Mesenchymal stem cell (in vitro differentiated cells and primary cell): Measurements from ENCODE around the gene ANKDD1B.
A peak's percentile ranks its signal among the peaks of the same experiment; 100 is the strongest.

Experiments
- DNase-seq: peaks from one replicate; pipeline ENCODE4 v3.0.0-alpha.2; 2013
- H2AFZ ChIP-seq: one replicate; pipeline ENCODE4 v1.6.1; 2013; ENCODE audit warnings: low read depth, mild to moderate bottlenecking, control low read depth, inconsistent platforms, low read length, moderate library complexity
- H2AK5ac ChIP-seq: 2 replicates; pipeline ENCODE4 v1.6.1; 2013; ENCODE audit warnings: low read length, moderate library complexity, mild to moderate bottlenecking, inconsistent platforms; ENCODE audit not compliant: severe bottlenecking
- H2BK120ac ChIP-seq: one replicate; pipeline ENCODE4 v1.6.1; 2013; ENCODE audit warnings: low read depth, mild to moderate bottlenecking, inconsistent platforms, low read length, moderate library complexity
- H2BK12ac ChIP-seq, 2 experiments: one replicate each; pipeline ENCODE4 v1.6.1; 2013; ENCODE audit warnings: inconsistent platforms in 2 of 2, low read length in 2 of 2, mild to moderate bottlenecking in 2 of 2, moderate library complexity in 2 of 2, control low read depth in 1 of 2
- H2BK15ac ChIP-seq: one replicate; pipeline ENCODE4 v1.6.1; 2013; ENCODE audit warnings: mild to moderate bottlenecking, low read depth, inconsistent platforms; ENCODE audit not compliant: poor library complexity, severe bottlenecking
- H2BK5ac ChIP-seq: 2 replicates; pipeline ENCODE4 v1.6.1; 2013; ENCODE audit warnings: low read depth, mild to moderate bottlenecking, low read length, control low read depth, inconsistent platforms; ENCODE audit not compliant: poor library complexity, severe bottlenecking
- H3K14ac ChIP-seq, 2 experiments: one replicate each; pipeline ENCODE4 v1.6.1; 2013; ENCODE audit warnings: inconsistent platforms in 2 of 2, low read length in 2 of 2, control low read depth in 1 of 2, mild to moderate bottlenecking in 1 of 2, moderate library complexity in 1 of 2
- H3K18ac ChIP-seq, 2 experiments: one replicate each; pipeline ENCODE4 v1.6.1; 2013; ENCODE audit warnings: inconsistent platforms in 2 of 2, low read length in 2 of 2, control low read depth in 1 of 2, low read depth in 1 of 2, mild to moderate bottlenecking in 1 of 2
- H3K23ac ChIP-seq, 2 experiments: one replicate each; pipeline ENCODE4 v1.6.1; 2013; ENCODE audit warnings: inconsistent platforms in 2 of 2, low read length in 2 of 2, mild to moderate bottlenecking in 2 of 2, moderate library complexity in 2 of 2, control low read depth in 1 of 2
- H3K27ac ChIP-seq: 2 replicates; pipeline ENCODE4 v1.5.1; 2013; ENCODE audit warnings: mild to moderate bottlenecking, moderate library complexity, low read length, control low read depth, inconsistent platforms; ENCODE audit not compliant: poor library complexity, severe bottlenecking
- H3K27me3 ChIP-seq, 2 experiments: 2 replicates each; pipeline versions ENCODE4 v1.6.1 to v1.7.0; 2013; ENCODE audit warnings: low read length in 2 of 2, mild to moderate bottlenecking in 2 of 2, moderate library complexity in 2 of 2, control low read depth in 1 of 2, inconsistent platforms in 1 of 2; ENCODE audit not compliant: control insufficient read depth in 1 of 2, insufficient read depth in 1 of 2
- H3K36me3 ChIP-seq, 2 experiments: 2 replicates each; pipeline versions ENCODE4 v1.6.1 to v1.7.0; 2013; ENCODE audit warnings: low read length in 2 of 2, control low read depth in 1 of 2, inconsistent platforms in 1 of 2, low read depth in 1 of 2, mild to moderate bottlenecking in 1 of 2; ENCODE audit not compliant: insufficient read depth in 2 of 2, control insufficient read depth in 1 of 2
- H3K4ac ChIP-seq, 2 experiments: one replicate each; pipeline ENCODE4 v1.6.1; 2013; ENCODE audit warnings: inconsistent platforms in 2 of 2, low read length in 2 of 2, mild to moderate bottlenecking in 2 of 2, moderate library complexity in 2 of 2, control low read depth in 1 of 2, low read depth in 1 of 2
- H3K4me1 ChIP-seq: 2 replicates; pipeline ENCODE4 v1.6.1; 2013; ENCODE audit warnings: low read depth, low read length, control low read depth; ENCODE audit not compliant: control insufficient read depth, insufficient read depth
- H3K4me2 ChIP-seq: 2 replicates; pipeline ENCODE4 v1.6.1; 2013; ENCODE audit warnings: low read length, mild to moderate bottlenecking, inconsistent platforms; ENCODE audit not compliant: poor library complexity, severe bottlenecking
- H3K4me3 ChIP-seq, 2 experiments: 2 replicates each; pipeline versions ENCODE4 v1.5.1 to v1.7.0; 2013; ENCODE audit warnings: low read length in 2 of 2, mild to moderate bottlenecking in 2 of 2, control low read depth in 1 of 2, low read depth in 1 of 2; ENCODE audit not compliant: insufficient read depth in 1 of 2
- H3K79me1 ChIP-seq: replicated peaks from 2 replicates; pipeline ENCODE4 v1.6.1; 2013; ENCODE audit warnings: mild to moderate bottlenecking, control low read depth, low read length, inconsistent platforms; ENCODE audit not compliant: poor library complexity, severe bottlenecking
- H3K9ac ChIP-seq: 2 replicates; pipeline ENCODE4 v1.7.0; 2013; ENCODE audit warnings: mild to moderate bottlenecking, low read length, moderate library complexity
- H3K9me3 ChIP-seq: 2 replicates; pipeline ENCODE4 v1.7.0; 2013; ENCODE audit warnings: mild to moderate bottlenecking, low read length; ENCODE audit not compliant: control insufficient read depth
- H4K8ac ChIP-seq: one replicate; pipeline ENCODE4 v1.6.1; 2013; ENCODE audit warnings: inconsistent platforms, mild to moderate bottlenecking, low read length, moderate library complexity
- H4K91ac ChIP-seq: one replicate; pipeline ENCODE4 v1.6.1; 2013; ENCODE audit warnings: mild to moderate bottlenecking, low read length, inconsistent platforms
- WGBS: methylation state at CpG from one replicate; pipeline ENCODE4 v1.1.7; 2013; ENCODE audit warnings: mixed read lengths; 5-methylcytosine and 5-hydroxymethylcytosine counted together

ANKDD1B gene

GRCh38 chr5:75612226-75612569 is 945 bp downstream of the ANKDD1B start:
- Histone ChIP-seq H3K9ac (peak overlapping the region; percentile 84), H3K14ac (no peak overlapping the region), H4K91ac (no peak overlapping the region), H3K27ac (no peak overlapping the region), H2BK15ac (no peak overlapping the region), H2AFZ (no peak overlapping the region), H3K18ac (peak overlapping the region in 1 of 2 experiments; percentile 86), H4K8ac (no peak overlapping the region), H3K4me3 (peak overlapping the region in 1 of 2 experiments; percentile 83), H3K9me3 (no peaks in the 10 kb centered on the region), H3K27me3 (no peaks in the 10 kb centered on the region), H3K36me3 (no peaks in the 10 kb centered on the region), H3K4me1 (peaks cover 5% of the 10 kb centered on the region), H3K4ac (no peak overlapping the region), H2AK5ac (no peak overlapping the region), H3K23ac (no peak overlapping the region), H3K79me1 (peaks cover 6% of the 10 kb centered on the region), H3K4me2 (no peak overlapping the region), H2BK120ac (no peak overlapping the region), H2BK12ac (no peak overlapping the region), H2BK5ac (no peak overlapping the region)
- DNase-seq: no peak
- WGBS: 30% methylated on average over 8 of the region's 12 CpGs

- no peak overlapping the region for H2BK15ac ChIP-seq
- H3K4me3 ChIP-seq: no peak overlapping the region
- no peak overlapping the region for H2BK5ac ChIP-seq
- H3K23ac ChIP-seq: peak overlapping the region in 1 of 2 experiments; percentile 9
- no peak overlapping the region for H4K91ac ChIP-seq
- no peaks in the 10 kb centered on the region for H3K9me3 ChIP-seq
- peaks cover 9% of the 10 kb centered on the region for H3K4me1 ChIP-seq
- DNase-seq: no peak
- WGBS: 97% methylated on average over 3 of the region's 3 CpGs
- H3K4me2 ChIP-seq: no peak overlapping the region
- H2AK5ac ChIP-seq: no peak overlapping the region
- no peak overlapping the region for H3K14ac ChIP-seq
- H3K9ac ChIP-seq: no peak overlapping the region
- H3K27me3 ChIP-seq: no peaks in the 10 kb centered on the region
- H2BK12ac ChIP-seq: peak overlapping the region; percentile 49 to 61
- no peak overlapping the region for H2BK120ac ChIP-seq
- no peak overlapping the region for H3K27ac ChIP-seq
- H4K8ac ChIP-seq: no peak overlapping the region
- H3K4ac ChIP-seq: no peak overlapping the region
- no peak overlapping the region for H3K18ac ChIP-seq
- H2AFZ ChIP-seq: no peak overlapping the region
- H3K79me1 ChIP-seq: peaks cover 8% of the 10 kb centered on the region
- H3K36me3 ChIP-seq: no peaks in the 10 kb centered on the region
These were observed 1.6 kb downstream of the ANKDD1B start for GRCh38 chr5:75612901-75613300.

GRCh38 chr5:75614176-75614575 is 2.9 kb downstream of the ANKDD1B start:
- peaks cover 8% of the 10 kb centered on the region for H3K79me1 ChIP-seq
- no peak overlapping the region for H3K4me3 ChIP-seq
- H2BK120ac ChIP-seq: no peak overlapping the region
- no peak overlapping the region for H4K8ac ChIP-seq
- no peak overlapping the region for H3K9ac ChIP-seq
- H3K4me1 ChIP-seq: peaks cover 9% of the 10 kb centered on the region
- 95% methylated on average over 1 of the region's 1 CpG for WGBS
- H2BK12ac ChIP-seq: no peak overlapping the region
- H2BK5ac ChIP-seq: no peak overlapping the region
- no peaks in the 10 kb centered on the region for H3K9me3 ChIP-seq
- DNase-seq: no peak
- H2AFZ ChIP-seq: no peak overlapping the region
- H3K27me3 ChIP-seq: no peaks in the 10 kb centered on the region
- no peak overlapping the region for H3K27ac ChIP-seq
- H2BK15ac ChIP-seq: no peak overlapping the region
- H4K91ac ChIP-seq: no peak overlapping the region
- no peaks in the 10 kb centered on the region for H3K36me3 ChIP-seq
- H3K14ac ChIP-seq: no peak overlapping the region
- H3K23ac ChIP-seq: no peak overlapping the region
- H3K4me2 ChIP-seq: no peak overlapping the region
- H3K18ac ChIP-seq: no peak overlapping the region
- H3K4ac ChIP-seq: no peak overlapping the region
- H2AK5ac ChIP-seq: peak overlapping the region; percentile 32

- no peaks in the 10 kb centered on the region for H3K36me3 ChIP-seq
- no peak overlapping the region for H3K4me3 ChIP-seq
- H2AFZ ChIP-seq: no peak overlapping the region
- H3K4me1 ChIP-seq: peaks cover 6% of the 10 kb centered on the region
- no peak overlapping the region for H3K14ac ChIP-seq
- no peak overlapping the region for H3K4ac ChIP-seq
- peak; percentile 20 for DNase-seq
- no peak overlapping the region for H3K27ac ChIP-seq
- no peak overlapping the region for H2BK15ac ChIP-seq
- H3K27me3 ChIP-seq: no peaks in the 10 kb centered on the region
- H3K9ac ChIP-seq: no peak overlapping the region
- H3K18ac ChIP-seq: no peak overlapping the region
- H2BK5ac ChIP-seq: no peak overlapping the region
- H3K9me3 ChIP-seq: no peaks in the 10 kb centered on the region
- H2AK5ac ChIP-seq: no peak overlapping the region
- H3K4me2 ChIP-seq: no peak overlapping the region
- H3K79me1 ChIP-seq: peaks cover 7% of the 10 kb centered on the region
- no peak overlapping the region for H3K23ac ChIP-seq
- H4K91ac ChIP-seq: no peak overlapping the region
- no peak overlapping the region for H2BK120ac ChIP-seq
- no peak overlapping the region for H2BK12ac ChIP-seq
- 74% methylated on average over 3 of the region's 4 CpGs for WGBS
- H4K8ac ChIP-seq: no peak overlapping the region
These were observed 5.2 kb downstream of the ANKDD1B start for GRCh38 chr5:75616371-75616881.
